Activated T-cell treated with anti-CD3 and anti-CD28 coated beads, Interleukin-2, amount 50 U/mL, for 72 hours (primary cell): Measurements from ENCODE around the gene ACR. TPM values are rescaled to one million over a fixed set of nuclear protein-coding genes. Genes with fewer than 3 reads are reported as not detected.
"Not testable (repeated sequence)": the region's sequence is repeated elsewhere in the genome, so short reads cannot be mapped to it uniquely, and the experiment has no call there.

ENCODE experiments used
- ATAC-seq, 2 donors: fragments of 150-1000 bp; cut with Tn5 transposase; replicated peaks in 1 of 2; 2 replicates each; pipeline ENCODE4 v1.10.0; 2021; ENCODE audit warnings: moderate library complexity in 2 of 2, mild to moderate bottlenecking in 1 of 2
- DNase-seq, 2 donors: peaks; one replicate each; pipeline ENCODE4 v3.0.0; 2021 to 2022; ENCODE audit warnings: mixed read lengths in 1 of 2
- H3K27ac Mint-ChIP-seq: one replicate; pipeline ENCODE4 v1.8.0; 2022; ENCODE audit warnings: mild to moderate bottlenecking, moderate library complexity, mixed read lengths
- H3K27me3 Mint-ChIP-seq: one replicate; pipeline ENCODE4 v1.8.0; 2022; ENCODE audit warnings: low read depth, mixed read lengths
- H3K36me3 Mint-ChIP-seq, 2 donors: one replicate each; pipeline ENCODE4 v1.8.0; 2022; ENCODE audit warnings: mixed read lengths in 2 of 2, mild to moderate bottlenecking in 1 of 2; ENCODE audit not compliant: insufficient read depth in 2 of 2
- H3K4me1 Mint-ChIP-seq: one replicate; pipeline ENCODE4 v1.8.0; 2022; ENCODE audit warnings: low read depth, mixed read lengths
- H3K4me3 Mint-ChIP-seq, 2 donors: one replicate each; pipeline ENCODE4 v1.8.0; 2022; ENCODE audit warnings: mild to moderate bottlenecking in 2 of 2, mixed read lengths in 2 of 2, moderate library complexity in 2 of 2
- H3K9me3 Mint-ChIP-seq, 2 donors: one replicate each; pipeline ENCODE4 v1.8.0; 2022; ENCODE audit warnings: mixed read lengths in 2 of 2
- total RNA-seq, 2 donors: library from RNA; stranded (reverse); gene quantifications; one replicate each; pipeline ENCODE4 v1.2.3, GENCODE V29; 2022

Gene ACR
- total RNA-seq, 2 donors from 2014 or later = not detected

DNA sequence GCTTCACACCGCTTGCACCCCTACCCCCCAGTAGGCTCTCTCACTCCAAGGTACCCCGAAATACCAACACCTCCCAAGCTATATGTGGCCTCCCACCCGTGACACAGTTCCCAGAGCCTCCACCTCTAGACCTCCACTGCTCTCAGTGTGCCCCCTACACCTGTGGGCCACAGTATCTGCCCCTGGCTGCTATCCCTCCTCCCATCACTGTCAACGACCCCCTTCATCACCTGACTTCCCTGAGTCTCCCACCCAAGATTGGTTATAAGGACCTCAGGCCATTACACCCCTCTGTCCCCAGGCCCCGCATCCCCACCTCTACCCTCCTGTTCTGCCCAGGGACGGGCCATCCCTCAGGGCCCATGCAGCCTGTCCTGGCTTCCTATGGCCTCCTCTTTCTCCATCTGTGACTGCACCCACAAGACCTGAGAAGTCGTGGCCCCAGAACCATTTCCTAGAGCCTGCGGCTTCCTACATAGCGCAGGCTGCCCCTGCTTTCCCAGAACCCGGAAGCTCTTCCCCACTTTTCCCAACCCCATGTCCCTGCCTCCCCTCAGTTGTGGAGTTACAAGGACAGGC, 734 bp downstream of the ACR start:
- no peak overlapping the region for H3K27ac Mint-ChIP-seq
- DNase-seq = no peak
- no peaks in the 10 kb centered on the region for H3K4me1 Mint-ChIP-seq
- no peak overlapping the region for H3K4me3 Mint-ChIP-seq
- H3K36me3 Mint-ChIP-seq = no peaks in the 10 kb centered on the region
- H3K9me3 Mint-ChIP-seq = no peaks in the 10 kb centered on the region
- no peaks in the 10 kb centered on the region for H3K27me3 Mint-ChIP-seq
- no peak for ATAC-seq

- Mint-ChIP-seq H3K4me3 (no peak overlapping the region), H3K27me3 (no peaks in the 10 kb centered on the region), H3K27ac (no peak overlapping the region), H3K9me3 (no peaks in the 10 kb centered on the region), H3K4me1 (no peaks in the 10 kb centered on the region), H3K36me3 (no peaks in the 10 kb centered on the region)
- ATAC-seq (no peak), DNase-seq (no peak)
Measured at GRCh38 chr22:50739279-50739691, 1.3 kb downstream of the ACR start.

- Mint-ChIP-seq H3K9me3 (no peaks in the 10 kb centered on the region), H3K27me3 (no peaks in the 10 kb centered on the region), H3K36me3 (no peaks in the 10 kb centered on the region), H3K4me3 (no peak overlapping the region), H3K27ac (no peak overlapping the region), H3K4me1 (no peaks in the 10 kb centered on the region)
- DNase-seq (no peak), ATAC-seq (no peak)
Measured at GRCh38 chr22:50739894-50740293, 1.9 kb downstream of the ACR start.

DNA sequence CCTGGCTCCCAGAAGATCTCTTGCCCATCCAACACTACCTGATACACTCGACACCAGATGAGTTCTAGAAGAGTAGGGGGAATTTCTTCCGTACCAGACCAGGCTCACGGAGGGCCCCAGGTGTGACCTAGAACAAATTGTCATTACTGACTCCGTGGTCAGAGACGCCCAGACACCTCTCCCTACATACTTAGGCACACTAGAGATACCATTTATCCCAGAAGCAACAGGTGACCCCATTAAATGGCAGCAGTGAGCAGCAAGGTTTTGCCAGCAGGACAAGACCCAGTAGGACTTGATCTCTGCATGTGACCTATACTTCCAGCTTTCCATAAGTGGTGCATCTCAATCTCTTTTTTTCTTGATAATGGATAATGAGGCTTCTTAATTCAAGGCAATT, 2.7 kb downstream of the ACR start:
- DNase-seq, H3K4me3 Mint-ChIP-seq, H3K4me1 Mint-ChIP-seq, H3K36me3 Mint-ChIP-seq, ATAC-seq, H3K9me3 Mint-ChIP-seq, H3K27me3 Mint-ChIP-seq, H3K27ac Mint-ChIP-seq: not testable (repeated sequence)

- H3K27ac Mint-ChIP-seq, H3K4me3 Mint-ChIP-seq, DNase-seq, H3K36me3 Mint-ChIP-seq, H3K4me1 Mint-ChIP-seq, H3K9me3 Mint-ChIP-seq, ATAC-seq, H3K27me3 Mint-ChIP-seq: not testable (repeated sequence)
Measured at GRCh38 chr22:50744424-50744823, 6.4 kb downstream of the ACR start.

- H3K36me3 Mint-ChIP-seq, H3K27me3 Mint-ChIP-seq, ATAC-seq, H3K4me1 Mint-ChIP-seq, DNase-seq, H3K4me3 Mint-ChIP-seq, H3K9me3 Mint-ChIP-seq, H3K27ac Mint-ChIP-seq: not testable (repeated sequence)
Measured at GRCh38 chr22:50747521-50747920, 9.5 kb downstream of the ACR start.

DNA sequence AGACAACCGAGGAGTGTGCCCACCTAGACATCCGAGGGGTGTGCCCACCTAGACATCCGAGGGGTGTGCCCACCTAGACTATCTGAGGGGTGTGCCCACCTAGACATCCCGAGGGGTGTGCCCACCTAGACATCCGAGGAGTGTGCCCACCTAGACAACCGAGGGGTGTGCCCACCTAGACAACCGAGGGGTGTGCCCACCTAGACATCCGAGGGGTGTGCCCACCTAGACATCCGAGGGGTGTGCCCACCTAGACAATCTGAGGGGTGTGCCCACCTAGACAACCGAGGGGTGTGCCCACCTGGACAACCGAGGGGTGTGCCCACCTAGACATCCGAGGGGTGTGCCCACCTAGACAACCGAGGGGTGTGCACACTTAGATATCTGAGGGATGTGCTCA, 10.6 kb downstream of the ACR start:
- not testable (repeated sequence) for ATAC-seq, H3K4me3 Mint-ChIP-seq, H3K4me1 Mint-ChIP-seq, H3K9me3 Mint-ChIP-seq, H3K36me3 Mint-ChIP-seq, DNase-seq, H3K27me3 Mint-ChIP-seq, H3K27ac Mint-ChIP-seq

DNA sequence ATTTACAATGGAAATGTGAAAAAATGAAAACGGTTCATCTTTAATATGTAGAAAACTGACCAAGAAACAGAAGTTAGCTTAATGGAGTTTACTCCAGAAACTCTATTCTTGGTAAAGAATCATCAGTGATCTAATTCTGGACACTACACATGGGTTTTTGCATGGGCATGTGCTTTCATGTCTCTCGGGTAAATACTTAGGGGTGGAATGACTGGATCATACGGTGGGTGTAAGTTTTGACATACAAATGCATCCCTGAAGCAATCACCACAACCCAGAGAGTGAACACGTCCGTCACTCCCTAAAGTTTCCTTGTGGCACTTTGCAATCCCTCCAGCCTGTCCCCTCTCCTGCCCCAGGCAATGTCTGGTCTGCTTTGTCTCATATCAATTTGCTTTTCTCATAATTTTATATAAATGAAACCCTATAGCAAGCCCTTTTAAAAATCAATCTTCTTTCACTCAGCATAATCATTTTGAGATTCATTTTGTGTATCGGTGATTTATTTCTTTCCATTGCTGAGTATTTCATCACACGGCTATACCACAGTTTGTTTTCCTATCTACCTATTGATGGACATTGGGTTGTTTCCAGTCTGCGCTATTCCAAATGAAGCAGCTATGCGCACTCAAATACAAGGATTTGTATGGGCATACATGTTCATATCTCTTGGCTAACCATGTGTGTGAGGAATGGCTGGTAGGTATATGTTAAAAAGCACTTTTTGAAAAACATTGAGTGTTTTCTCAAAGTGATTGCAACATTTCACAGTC, 11.5 kb downstream of the ACR start:
- H3K9me3 Mint-ChIP-seq, ATAC-seq, DNase-seq, H3K27me3 Mint-ChIP-seq, H3K4me3 Mint-ChIP-seq, H3K4me1 Mint-ChIP-seq, H3K36me3 Mint-ChIP-seq, H3K27ac Mint-ChIP-seq: not testable (repeated sequence)

DNA sequence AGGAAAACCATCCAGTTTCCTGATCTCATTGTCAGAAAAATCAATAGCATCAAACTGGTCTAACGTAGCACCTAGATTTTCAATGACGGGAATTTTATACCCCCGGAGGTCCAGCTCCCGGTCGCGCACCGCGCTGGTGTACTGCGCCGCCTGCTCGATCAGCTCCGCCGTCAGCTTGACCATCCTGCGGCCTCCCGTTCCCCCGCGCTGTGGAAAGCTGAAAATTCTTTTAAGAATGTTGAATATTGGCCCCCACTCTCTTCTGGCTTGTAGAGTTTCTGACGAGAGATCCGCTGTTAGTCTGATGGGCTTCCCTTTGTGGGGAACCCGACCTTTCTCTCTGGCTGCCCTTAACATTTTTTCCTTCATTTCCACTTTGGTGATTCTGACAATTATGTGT, 17.2 kb downstream of the ACR start:
- H3K36me3 Mint-ChIP-seq, ATAC-seq, H3K27ac Mint-ChIP-seq, DNase-seq, H3K9me3 Mint-ChIP-seq, H3K27me3 Mint-ChIP-seq: not testable (repeated sequence)
- H3K4me1 Mint-ChIP-seq = peaks cover 19% of the 10 kb centered on the region
- peak overlapping the region in 1 of 2 donors; percentile 20 for H3K4me3 Mint-ChIP-seq

- not testable (repeated sequence) for H3K27ac Mint-ChIP-seq, H3K36me3 Mint-ChIP-seq, ATAC-seq, DNase-seq, H3K9me3 Mint-ChIP-seq, H3K27me3 Mint-ChIP-seq
- Mint-ChIP-seq H3K4me3 (peak overlapping the region; percentile 83 to 94), H3K4me1 (peaks cover 19% of the 10 kb centered on the region)
Measured at GRCh38 chr22:50756406-50756805, 18.4 kb downstream of the ACR start.

DNA sequence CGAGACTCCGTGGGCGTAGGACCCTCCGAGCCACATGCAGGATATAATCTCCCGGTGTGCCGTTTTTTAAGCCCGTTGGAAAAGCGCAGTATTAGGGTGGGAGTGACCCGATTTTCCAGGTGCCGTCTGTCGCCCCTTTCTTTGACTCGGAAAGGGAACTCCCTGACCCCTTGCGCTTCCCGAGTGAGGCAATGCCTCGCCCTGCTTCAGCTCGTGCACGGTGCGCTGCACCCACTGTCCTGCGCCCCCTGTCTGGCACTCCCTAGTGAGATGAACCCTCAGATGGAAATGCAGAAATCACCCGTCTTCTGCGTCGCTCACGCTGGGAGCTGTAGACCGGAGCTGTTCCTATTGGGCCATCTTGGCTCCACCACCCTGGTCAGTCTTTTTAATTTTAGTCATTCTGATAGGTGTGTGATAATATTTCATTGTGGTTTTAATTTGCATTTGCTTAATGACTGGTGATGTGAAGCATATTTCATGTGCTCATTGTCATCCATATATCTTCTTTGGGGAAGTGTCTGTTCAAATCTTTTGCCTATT, 19.0 kb downstream of the ACR start:
- peak; percentile 43 to 45 for ATAC-seq
- H3K27ac Mint-ChIP-seq = peak overlapping the region; percentile 59

DNA sequence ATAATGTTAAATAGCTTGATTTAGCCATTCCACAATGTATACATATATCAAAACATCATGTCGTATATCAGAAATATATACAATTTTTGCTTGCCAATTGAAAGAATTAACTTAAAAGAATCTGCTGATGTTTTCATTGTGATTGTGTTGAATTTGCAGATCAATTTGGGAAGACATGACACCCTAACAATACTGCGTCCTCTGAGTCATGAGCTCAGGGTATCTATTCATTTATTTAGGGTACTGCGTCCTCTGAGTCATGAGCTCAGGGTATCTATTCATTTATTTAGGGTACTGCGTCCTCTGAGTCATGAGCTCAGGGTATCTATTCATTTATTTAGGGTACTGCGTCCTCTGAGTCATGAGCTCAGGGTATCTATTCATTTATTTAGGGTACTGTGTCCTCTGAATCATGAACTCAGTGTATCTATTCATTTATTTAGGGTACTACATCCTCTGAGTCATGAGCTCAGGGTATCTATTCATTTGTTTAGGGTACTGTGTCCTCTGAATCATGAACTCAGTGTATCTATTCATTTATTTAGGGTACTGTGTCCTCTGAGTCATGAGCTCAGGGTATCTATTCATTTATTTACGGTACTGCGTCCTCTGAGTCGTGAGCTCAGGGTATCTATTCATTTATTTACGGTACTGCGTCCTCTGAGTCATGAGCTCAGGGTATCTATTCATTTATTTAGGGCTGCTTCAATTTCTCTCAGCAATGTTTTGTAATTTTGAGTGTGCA, 21.8 kb downstream of the ACR start:
- DNase-seq, H3K36me3 Mint-ChIP-seq, H3K27me3 Mint-ChIP-seq, H3K4me3 Mint-ChIP-seq, H3K9me3 Mint-ChIP-seq, H3K27ac Mint-ChIP-seq, ATAC-seq: not testable (repeated sequence)
- H3K4me1 Mint-ChIP-seq = peaks cover 19% of the 10 kb centered on the region

More for the DNA sequence above, 19.0 kb downstream of the ACR start:
- peaks cover 19% of the 10 kb centered on the region for H3K4me1 Mint-ChIP-seq
- not testable (repeated sequence) for H3K36me3 Mint-ChIP-seq, H3K9me3 Mint-ChIP-seq, H3K27me3 Mint-ChIP-seq
- DNase-seq = peak; percentile 62 to 72
- H3K4me3 Mint-ChIP-seq = peak overlapping the region; percentile 83 to 94

GRCh38 chr22:50761829-50762228, 23.8 kb downstream of the ACR start:
- H3K36me3 Mint-ChIP-seq, H3K9me3 Mint-ChIP-seq, H3K27me3 Mint-ChIP-seq, H3K4me3 Mint-ChIP-seq, DNase-seq, ATAC-seq: not testable (repeated sequence)
- peaks cover 12% of the 10 kb centered on the region for H3K4me1 Mint-ChIP-seq
- peak overlapping the region; percentile 44 for H3K27ac Mint-ChIP-seq
